Spleen (tissue), 7 donors: ENCODE data around the gene THSD4.

Source experiments
- CTCF ChIP-seq, 11 experiments: fragments of 200-600 bp in 7 of 11; fragments of 450-650 bp in 4 of 11; sonication (generic) in 4 of 11; IDR thresholded peaks in 8 of 11; conservative IDR thresholded peaks in 3 of 11; 1 replicate in 7 of 11; 2 replicates in 4 of 11; pipeline versions ENCODE4 v1.4.0 to v1.8.0; 2016 to 2021; ENCODE audit warnings: antibody characterized with exemption in 11 of 11, inconsistent platforms in 4 of 11, mild to moderate bottlenecking in 1 of 11
- POLR2A ChIP-seq, 3 donors: fragments of 450-650 bp; IDR thresholded peaks; one replicate each; pipeline ENCODE4 v1.5.1; 2017; ENCODE audit warnings: antibody characterized with exemption in 3 of 3, mild to moderate bottlenecking in 1 of 3
- POLR2AphosphoS5 ChIP-seq, 3 donors: sonication (generic); formaldehyde crosslinking; IDR thresholded peaks; one replicate each; pipeline ENCODE4 v1.5.1; 2017; ENCODE audit warnings: antibody characterized with exemption in 3 of 3
- donor health status: DM: no; HTN: no; CAD: no; lungs with moderate emphysema.
- donor health status: DM: no; HTN: no; CAD: no.
- donor health status: DM: no; HTN: no; CAD: no.

GRCh38 chr15:71148048-71148447 lies 32.8 kb downstream of the THSD4 start:
- no peak for TF ChIP-seq CTCF (IDR thresholded peaks at IDR 0.05 in 8 of 11, conservative IDR thresholded peaks at IDR 0.05 in 3 of 11)
- no peak for TF ChIP-seq POLR2AphosphoS5 (IDR thresholded peaks at IDR 0.05)
- TF ChIP-seq POLR2A (IDR thresholded peaks at IDR 0.05): no peak
